ENCODE data around the gene INTS15.

Gene INTS15

DNA sequence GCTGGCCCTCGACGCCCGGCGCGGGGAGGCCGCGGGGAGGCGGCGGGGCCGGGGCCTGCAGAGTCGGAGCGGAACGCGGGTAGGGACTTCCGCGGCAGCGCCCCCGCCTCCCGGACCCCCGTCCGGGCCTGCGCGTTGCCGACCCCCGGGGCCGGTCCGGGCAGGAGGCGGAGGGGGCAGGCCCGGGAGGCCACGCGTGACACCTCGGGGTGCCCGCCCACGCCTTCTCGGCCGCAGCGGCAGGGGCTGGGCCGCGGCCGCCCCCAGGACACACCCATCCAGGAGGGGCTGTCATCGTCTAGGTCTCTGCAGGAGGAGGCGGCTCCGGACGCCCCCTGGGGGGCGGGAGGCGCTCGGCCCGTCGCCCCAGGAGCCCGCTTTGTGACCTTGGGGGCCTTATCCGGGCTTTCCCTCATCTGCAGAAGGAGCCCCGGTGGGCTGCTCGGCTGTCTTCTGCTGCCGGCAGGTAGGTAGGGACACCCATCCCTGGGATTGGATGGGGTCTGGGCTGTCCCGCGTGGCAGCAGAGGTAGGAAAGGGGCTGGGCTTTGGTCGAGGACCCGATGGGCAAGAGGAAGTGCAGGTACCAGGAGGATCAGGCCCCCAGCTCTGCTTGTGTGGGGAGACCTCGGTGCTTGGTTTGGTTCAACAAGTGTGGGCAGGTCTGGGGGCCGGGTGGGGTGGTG is 47.9 kb downstream of the INTS15 start:
- TF ChIP-seq, protein P1, sequence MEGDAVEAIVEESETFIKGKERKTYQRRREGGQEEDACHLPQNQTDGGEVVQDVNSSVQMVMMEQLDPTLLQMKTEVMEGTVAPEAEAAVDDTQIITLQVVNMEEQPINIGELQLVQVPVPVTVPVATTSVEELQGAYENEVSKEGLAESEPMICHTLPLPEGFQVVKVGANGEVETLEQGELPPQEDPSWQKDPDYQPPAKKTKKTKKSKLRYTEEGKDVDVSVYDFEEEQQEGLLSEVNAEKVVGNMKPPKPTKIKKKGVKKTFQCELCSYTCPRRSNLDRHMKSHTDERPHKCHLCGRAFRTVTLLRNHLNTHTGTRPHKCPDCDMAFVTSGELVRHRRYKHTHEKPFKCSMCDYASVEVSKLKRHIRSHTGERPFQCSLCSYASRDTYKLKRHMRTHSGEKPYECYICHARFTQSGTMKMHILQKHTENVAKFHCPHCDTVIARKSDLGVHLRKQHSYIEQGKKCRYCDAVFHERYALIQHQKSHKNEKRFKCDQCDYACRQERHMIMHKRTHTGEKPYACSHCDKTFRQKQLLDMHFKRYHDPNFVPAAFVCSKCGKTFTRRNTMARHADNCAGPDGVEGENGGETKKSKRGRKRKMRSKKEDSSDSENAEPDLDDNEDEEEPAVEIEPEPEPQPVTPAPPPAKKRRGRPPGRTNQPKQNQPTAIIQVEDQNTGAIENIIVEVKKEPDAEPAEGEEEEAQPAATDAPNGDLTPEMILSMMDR (IDR thresholded peaks at IDR 0.05; ENCODE audit: control insufficient read depth, insufficient read depth, low read depth, low read length, missing control alignments): peak; percentile 33
- H3K4me3 ChIP-seq (ENCODE audit: control insufficient read depth, low read depth, low read length): peak overlapping the region; percentile 60
- DNase-seq (ENCODE audit: low read depth): no peak

DNA sequence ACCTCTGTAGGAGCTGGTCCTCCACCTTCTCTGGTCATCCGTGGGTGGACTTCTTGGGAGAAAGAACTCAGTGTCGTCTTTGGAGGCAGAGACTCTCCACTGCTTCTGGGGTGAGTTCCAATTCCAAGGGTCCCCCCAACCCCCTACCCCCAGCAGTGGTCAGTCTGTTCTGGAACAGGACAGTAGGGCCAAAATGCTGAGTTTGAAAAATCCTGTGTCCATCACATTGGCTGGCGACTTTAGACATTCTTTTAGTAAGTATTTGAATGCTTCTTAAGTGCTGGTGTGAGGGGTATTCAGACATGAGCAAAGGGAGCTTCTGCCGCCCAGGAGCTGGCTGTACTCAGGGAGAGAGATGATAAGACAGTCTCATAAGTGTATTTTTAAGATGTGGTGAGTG is 49.2 kb downstream of the INTS15 start:
- TF ChIP-seq, protein P1 (IDR thresholded peaks at IDR 0.05; ENCODE audit: control insufficient read depth, insufficient read depth, low read depth, low read length, missing control alignments): no peak
- H3K4me3 ChIP-seq (ENCODE audit: control insufficient read depth, low read depth, low read length): no peak overlapping the region
- no peak for DNase-seq (ENCODE audit: low read depth)

DNA sequence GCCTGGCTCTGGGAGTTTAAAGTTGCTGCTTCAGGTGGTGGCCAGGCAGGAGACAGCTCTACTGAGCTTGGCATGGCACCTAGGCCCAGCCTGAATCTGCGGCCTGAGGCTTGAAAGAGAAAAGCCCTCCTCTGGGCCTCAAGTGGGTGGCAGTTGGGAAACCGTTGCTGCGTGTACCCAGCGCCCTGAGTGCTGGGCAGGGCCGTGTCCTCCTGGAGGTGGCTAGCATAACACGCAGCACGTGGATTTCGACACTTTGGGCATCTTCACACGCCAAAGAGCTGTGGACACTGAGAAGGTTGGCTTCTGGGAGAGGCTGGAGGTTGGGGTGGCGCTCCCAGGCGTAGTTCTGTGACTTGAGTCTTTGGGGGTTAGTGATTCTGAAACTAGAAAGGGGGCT is 49.8 kb downstream of the INTS15 start:
- TF ChIP-seq, protein P1 (IDR thresholded peaks at IDR 0.05; ENCODE audit: control insufficient read depth, insufficient read depth, low read depth, low read length, missing control alignments): no peak
- H3K4me3 ChIP-seq (ENCODE audit: control insufficient read depth, low read depth, low read length): no peak overlapping the region
- DNase-seq (ENCODE audit: low read depth): no peak

DNA sequence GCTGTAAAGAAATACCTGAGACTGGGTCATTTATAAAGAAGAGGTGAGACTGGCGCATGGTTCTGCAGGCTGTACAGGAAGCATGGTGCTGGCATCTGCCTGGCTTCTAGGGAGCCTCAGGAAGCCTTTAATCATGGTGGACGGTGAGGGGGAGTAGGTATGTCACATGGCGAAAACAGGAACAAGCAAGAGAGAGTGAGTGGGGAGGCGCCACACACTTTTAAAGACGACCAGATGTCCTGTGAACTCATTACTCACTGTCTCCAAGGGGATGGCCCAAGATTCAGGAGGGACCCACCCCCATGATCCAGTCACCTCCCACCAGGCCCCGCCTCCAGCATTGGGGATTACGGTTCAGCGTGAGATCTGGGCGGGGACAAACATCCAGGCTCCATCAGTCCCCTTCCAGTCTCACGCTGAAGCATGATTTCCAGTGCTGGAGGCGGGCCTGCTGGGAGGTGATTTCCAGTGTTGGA is 50.5 kb downstream of the INTS15 start:
- H3K4me3 ChIP-seq (ENCODE audit: control insufficient read depth, low read depth, low read length): no peak overlapping the region
- DNase-seq (ENCODE audit: low read depth): no peak
- TF ChIP-seq, protein P1 (IDR thresholded peaks at IDR 0.05; ENCODE audit: control insufficient read depth, insufficient read depth, low read depth, low read length, missing control alignments): no peak

DNA sequence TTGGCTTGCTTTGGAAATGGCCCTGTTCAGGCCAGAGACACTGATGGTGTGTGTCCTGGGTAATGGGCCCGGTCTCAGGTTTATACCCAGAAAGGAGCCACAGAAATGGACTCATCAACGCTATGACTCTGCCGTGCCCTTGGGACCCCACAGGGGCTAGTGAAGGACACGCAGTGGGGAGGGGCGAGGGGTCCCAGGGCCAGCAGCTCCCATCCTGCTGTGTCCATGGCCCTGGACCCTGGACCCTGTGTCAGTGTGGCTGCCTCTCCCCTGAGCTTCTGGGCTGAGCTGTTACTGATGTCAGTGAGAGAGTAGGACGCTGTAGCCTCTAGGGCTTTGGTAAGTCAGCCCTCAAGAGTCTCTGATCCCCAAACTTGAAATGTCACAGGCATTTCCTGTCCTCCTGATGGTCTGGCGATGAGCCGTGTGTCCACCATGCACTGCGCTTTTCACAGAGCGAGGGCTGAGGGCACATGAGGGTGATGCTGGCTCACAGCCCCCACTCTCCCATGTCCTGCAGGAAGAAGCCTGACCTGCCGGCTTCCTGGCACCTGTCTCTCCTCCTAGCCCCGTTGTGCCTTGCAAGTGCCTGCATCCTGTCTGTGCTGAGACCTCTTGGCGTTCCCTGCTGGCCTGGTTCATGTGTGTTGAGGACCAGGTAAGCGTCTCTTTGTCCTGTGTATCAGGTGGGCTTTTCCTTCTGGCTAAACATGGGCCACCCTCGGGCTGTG is 51.6 kb downstream of the INTS15 start:
- H3K4me3 ChIP-seq (ENCODE audit: control insufficient read depth, low read depth, low read length): no peak overlapping the region
- DNase-seq (ENCODE audit: low read depth): no peak
- TF ChIP-seq, protein P1 (IDR thresholded peaks at IDR 0.05; ENCODE audit: control insufficient read depth, insufficient read depth, low read depth, low read length, missing control alignments): no peak

DNA sequence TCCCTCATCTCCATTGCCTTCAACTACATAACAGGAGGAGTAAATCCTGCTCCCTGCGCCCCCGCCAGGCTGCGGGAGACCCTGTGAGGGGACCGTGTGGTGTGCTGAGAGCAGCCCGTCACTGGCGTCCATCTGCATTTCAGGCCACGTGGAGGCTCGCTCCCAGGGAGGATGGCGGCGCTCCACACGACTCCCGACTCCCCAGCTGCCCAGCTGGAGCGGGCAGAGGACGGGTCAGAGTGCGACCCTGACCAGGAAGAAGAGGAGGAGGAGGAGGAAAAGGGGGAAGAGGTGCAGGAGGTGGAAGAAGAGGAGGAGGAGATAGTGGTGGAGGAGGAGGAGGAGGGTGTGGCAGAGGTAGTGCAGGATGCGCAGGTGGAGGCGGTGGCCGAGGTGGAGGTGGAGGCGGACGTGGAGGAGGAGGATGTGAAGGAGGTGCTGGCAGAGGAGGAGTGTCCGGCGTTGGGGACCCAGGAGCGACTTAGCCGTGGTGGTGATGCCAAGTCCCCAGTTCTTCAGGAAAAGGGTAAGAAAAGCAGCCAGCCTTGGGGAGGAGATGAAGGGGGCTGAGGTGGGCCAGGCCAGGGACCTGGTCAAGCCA is 52.5 kb downstream of the INTS15 start:
- TF ChIP-seq, protein P1 (IDR thresholded peaks at IDR 0.05; ENCODE audit: control insufficient read depth, insufficient read depth, low read depth, low read length, missing control alignments): no peak
- DNase-seq (ENCODE audit: low read depth): no peak
- no peak overlapping the region for H3K4me3 ChIP-seq (ENCODE audit: control insufficient read depth, low read depth, low read length)

Measured in AG09309 (cell line).